ENCODE measurements around the gene GP5.

DNA sequence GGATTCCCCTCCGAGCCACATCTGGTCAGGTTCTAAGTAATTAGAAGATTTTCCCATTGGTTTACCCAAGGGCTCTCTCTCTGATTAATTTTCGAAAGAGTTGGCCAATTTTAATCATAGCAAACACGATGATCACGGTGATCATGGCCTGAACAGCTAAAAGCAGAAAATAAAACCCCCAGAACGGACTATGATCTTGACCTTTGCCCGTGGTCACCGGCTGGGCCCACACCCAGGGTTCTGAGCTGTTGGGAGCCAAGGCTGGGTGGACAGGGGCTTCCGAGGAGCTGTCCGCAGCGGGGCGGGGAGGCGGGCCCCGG lies 2.6 kb downstream of the GP5 start:
- TF ChIP-seq SMAD3 (CRISPR knock-in tag; IDR thresholded peaks at IDR 0.05; ENCODE audit: borderline replicate concordance) = no peak
- no peak for TF ChIP-seq JUN (CRISPR knock-in tag; IDR thresholded peaks at IDR 0.05)
- TF ChIP-seq, protein P1, sequence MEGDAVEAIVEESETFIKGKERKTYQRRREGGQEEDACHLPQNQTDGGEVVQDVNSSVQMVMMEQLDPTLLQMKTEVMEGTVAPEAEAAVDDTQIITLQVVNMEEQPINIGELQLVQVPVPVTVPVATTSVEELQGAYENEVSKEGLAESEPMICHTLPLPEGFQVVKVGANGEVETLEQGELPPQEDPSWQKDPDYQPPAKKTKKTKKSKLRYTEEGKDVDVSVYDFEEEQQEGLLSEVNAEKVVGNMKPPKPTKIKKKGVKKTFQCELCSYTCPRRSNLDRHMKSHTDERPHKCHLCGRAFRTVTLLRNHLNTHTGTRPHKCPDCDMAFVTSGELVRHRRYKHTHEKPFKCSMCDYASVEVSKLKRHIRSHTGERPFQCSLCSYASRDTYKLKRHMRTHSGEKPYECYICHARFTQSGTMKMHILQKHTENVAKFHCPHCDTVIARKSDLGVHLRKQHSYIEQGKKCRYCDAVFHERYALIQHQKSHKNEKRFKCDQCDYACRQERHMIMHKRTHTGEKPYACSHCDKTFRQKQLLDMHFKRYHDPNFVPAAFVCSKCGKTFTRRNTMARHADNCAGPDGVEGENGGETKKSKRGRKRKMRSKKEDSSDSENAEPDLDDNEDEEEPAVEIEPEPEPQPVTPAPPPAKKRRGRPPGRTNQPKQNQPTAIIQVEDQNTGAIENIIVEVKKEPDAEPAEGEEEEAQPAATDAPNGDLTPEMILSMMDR (IDR thresholded peaks at IDR 0.05) = no peak
- no peak for TF ChIP-seq SP1 (CRISPR knock-in tag; conservative IDR thresholded peaks at IDR 0.05)
- no peak for TF ChIP-seq ZNF121 (CRISPR knock-in tag; IDR thresholded peaks at IDR 0.05)
- TF ChIP-seq, protein P2, sequence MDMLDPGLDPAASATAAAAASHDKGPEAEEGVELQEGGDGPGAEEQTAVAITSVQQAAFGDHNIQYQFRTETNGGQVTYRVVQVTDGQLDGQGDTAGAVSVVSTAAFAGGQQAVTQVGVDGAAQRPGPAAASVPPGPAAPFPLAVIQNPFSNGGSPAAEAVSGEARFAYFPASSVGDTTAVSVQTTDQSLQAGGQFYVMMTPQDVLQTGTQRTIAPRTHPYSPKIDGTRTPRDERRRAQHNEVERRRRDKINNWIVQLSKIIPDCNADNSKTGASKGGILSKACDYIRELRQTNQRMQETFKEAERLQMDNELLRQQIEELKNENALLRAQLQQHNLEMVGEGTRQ (CRISPR knock-in tag; IDR thresholded peaks at IDR 0.05) = no peak
- TF ChIP-seq, protein P3, sequence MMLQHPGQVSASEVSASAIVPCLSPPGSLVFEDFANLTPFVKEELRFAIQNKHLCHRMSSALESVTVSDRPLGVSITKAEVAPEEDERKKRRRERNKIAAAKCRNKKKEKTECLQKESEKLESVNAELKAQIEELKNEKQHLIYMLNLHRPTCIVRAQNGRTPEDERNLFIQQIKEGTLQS (CRISPR knock-in tag; conservative IDR thresholded peaks at IDR 0.05) = no peak
- TF ChIP-seq, protein P4, sequence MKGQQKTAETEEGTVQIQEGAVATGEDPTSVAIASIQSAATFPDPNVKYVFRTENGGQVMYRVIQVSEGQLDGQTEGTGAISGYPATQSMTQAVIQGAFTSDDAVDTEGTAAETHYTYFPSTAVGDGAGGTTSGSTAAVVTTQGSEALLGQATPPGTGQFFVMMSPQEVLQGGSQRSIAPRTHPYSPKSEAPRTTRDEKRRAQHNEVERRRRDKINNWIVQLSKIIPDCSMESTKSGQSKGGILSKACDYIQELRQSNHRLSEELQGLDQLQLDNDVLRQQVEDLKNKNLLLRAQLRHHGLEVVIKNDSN (CRISPR knock-in tag; IDR thresholded peaks at IDR 0.05) = no peak
- TF ChIP-seq, protein P5, sequence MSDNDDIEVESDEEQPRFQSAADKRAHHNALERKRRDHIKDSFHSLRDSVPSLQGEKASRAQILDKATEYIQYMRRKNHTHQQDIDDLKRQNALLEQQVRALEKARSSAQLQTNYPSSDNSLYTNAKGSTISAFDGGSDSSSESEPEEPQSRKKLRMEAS (CRISPR knock-in tag; IDR thresholded peaks at IDR 0.05) = no peak
- no peak for TF ChIP-seq ESRRA (CRISPR knock-in tag; IDR thresholded peaks at IDR 0.05; ENCODE audit: borderline replicate concordance)

All from WTC11 (cell line).